Adipocyte (in vitro differentiated cells): ENCODE results near the gene SRRM1.

Experiments
- DNase-seq: peaks from one replicate; pipeline ENCODE4 v3.0.0-alpha.2; 2015; ENCODE audit warnings: low read depth
- H3K27me3 ChIP-seq: replicated peaks from 2 replicates; pipeline ENCODE4 v1.7.0; 2013; ENCODE audit warnings: mild to moderate bottlenecking, low read length, moderate library complexity; ENCODE audit not compliant: control insufficient read depth, insufficient read depth
- H3K36me3 ChIP-seq: 2 replicates; pipeline ENCODE4 v1.7.0; 2013; ENCODE audit warnings: low read length, mild to moderate bottlenecking, moderate library complexity; ENCODE audit not compliant: control insufficient read depth, insufficient read depth, severe bottlenecking
- H3K4me1 ChIP-seq: 2 replicates; pipeline ENCODE4 v1.7.0; 2013; ENCODE audit warnings: mild to moderate bottlenecking, low read length, moderate library complexity; ENCODE audit not compliant: control insufficient read depth, insufficient read depth
- H3K4me3 ChIP-seq: 2 replicates; pipeline ENCODE4 v1.7.0; 2013; ENCODE audit warnings: mild to moderate bottlenecking, low read length, moderate library complexity
- H3K9ac ChIP-seq: 2 replicates; pipeline ENCODE4 v1.7.0; 2013; ENCODE audit warnings: mild to moderate bottlenecking, low read length, moderate library complexity
- H3K9me3 ChIP-seq: 2 replicates; pipeline ENCODE4 v1.7.0; 2013; ENCODE audit warnings: mild to moderate bottlenecking, low read length, moderate library complexity; ENCODE audit not compliant: control insufficient read depth

Gene SRRM1, protein sequence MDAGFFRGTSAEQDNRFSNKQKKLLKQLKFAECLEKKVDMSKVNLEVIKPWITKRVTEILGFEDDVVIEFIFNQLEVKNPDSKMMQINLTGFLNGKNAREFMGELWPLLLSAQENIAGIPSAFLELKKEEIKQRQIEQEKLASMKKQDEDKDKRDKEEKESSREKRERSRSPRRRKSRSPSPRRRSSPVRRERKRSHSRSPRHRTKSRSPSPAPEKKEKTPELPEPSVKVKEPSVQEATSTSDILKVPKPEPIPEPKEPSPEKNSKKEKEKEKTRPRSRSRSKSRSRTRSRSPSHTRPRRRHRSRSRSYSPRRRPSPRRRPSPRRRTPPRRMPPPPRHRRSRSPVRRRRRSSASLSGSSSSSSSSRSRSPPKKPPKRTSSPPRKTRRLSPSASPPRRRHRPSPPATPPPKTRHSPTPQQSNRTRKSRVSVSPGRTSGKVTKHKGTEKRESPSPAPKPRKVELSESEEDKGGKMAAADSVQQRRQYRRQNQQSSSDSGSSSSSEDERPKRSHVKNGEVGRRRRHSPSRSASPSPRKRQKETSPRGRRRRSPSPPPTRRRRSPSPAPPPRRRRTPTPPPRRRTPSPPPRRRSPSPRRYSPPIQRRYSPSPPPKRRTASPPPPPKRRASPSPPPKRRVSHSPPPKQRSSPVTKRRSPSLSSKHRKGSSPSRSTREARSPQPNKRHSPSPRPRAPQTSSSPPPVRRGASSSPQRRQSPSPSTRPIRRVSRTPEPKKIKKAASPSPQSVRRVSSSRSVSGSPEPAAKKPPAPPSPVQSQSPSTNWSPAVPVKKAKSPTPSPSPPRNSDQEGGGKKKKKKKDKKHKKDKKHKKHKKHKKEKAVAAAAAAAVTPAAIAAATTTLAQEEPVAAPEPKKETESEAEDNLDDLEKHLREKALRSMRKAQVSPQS

DNA sequence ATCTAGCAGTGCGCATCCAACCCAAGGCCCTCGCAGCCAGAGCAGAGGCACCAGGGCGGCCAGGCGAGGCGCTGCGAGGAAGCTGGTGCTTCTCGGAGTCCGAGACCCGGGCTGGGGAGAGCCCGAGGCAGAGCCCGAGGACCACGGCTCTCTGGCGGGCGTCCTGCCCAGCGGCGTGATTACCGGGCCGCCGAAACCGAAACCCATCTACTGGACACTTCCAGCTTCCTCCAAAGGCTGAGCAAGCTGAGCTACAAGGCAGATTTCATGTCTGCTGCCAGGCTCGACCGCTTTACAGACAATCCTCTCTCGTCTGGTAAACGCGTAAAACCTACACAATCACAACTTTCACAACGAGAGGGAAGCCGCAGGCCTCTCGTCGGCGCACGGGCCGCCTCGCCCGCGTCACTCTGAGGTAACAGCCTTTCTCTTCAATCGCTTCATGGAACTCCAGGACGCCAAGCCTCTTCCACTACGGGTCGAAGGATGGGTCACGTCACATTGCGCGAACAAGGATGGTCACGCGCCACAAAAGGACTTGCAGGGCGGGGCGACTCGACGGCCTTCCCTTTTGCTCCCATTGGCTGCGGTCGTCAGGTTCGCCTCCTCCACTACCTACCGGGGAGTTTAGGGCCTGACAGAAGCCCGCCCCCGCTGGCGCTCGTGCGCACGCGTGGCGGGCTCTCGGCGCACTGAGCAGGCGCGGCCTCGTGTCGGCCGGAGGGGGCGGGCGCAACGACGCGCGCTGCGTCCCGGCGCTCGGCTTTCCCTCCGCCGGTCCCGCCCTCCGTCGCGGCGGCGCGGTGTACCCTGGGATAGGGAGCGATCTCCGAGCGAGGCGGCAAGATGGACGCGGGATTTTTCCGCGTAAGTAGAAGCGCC lies at the start of gene SRRM1:
Gene SRRM1 (plus strand): TSS at position 822 of the 882 bp plus-strand sequence. CDS start 25 bp downstream, at position 847.
- Histone ChIP-seq H3K9ac (peak within 1 kb of the TSS; percentile 98), H3K27me3 (no peaks in the 10 kb centered on the region), H3K36me3 (peaks cover 19% of the 10 kb centered on the region), H3K9me3 (no peaks in the 10 kb centered on the region), H3K4me3 (peak within 1 kb of the TSS; percentile 87), H3K4me1 (peaks cover 32% of the 10 kb centered on the region)
- peak; percentile 100 for DNase-seq

DNA sequence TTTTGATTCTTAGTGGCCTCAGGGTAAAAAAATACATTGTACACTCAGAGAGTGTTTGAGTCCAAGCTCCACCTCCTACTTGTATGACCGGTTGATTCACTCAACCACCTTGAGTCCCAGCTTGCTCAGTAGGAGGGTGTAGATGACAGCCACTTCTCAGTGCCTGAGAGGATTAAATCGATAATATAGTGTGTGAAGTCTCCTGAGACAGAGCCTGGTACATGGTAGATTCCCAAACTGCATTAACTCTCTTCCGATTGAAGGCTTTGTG lies 48.8 kb upstream of the SRRM1 start:
- Histone ChIP-seq H3K9me3 (no peaks in the 10 kb centered on the region), H3K4me1 (no peaks in the 10 kb centered on the region), H3K27me3 (peaks cover 10% of the 10 kb centered on the region), H3K4me3 (no peak overlapping the region), H3K9ac (no peak overlapping the region), H3K36me3 (no peaks in the 10 kb centered on the region)
- DNase-seq, result no peak

GRCh38 chr1:24596401-24596880 lies 46.7 kb upstream of the SRRM1 start:
- no peak for DNase-seq
- Histone ChIP-seq H3K4me1 (peaks cover 8% of the 10 kb centered on the region), H3K36me3 (no peaks in the 10 kb centered on the region), H3K9me3 (no peaks in the 10 kb centered on the region), H3K9ac (no peak overlapping the region), H3K4me3 (no peak overlapping the region), H3K27me3 (peaks cover 3% of the 10 kb centered on the region)

- Histone ChIP-seq H3K9ac (no peak overlapping the region), H3K9me3 (no peaks in the 10 kb centered on the region), H3K36me3 (no peaks in the 10 kb centered on the region), H3K4me3 (no peak overlapping the region), H3K27me3 (peaks cover 3% of the 10 kb centered on the region), H3K4me1 (peaks cover 8% of the 10 kb centered on the region)
- DNase-seq, result no peak
Observed at GRCh38 chr1:24599265-24599664, 43.8 kb upstream of the SRRM1 start.

- peak overlapping the region; percentile 25 for H3K4me3 ChIP-seq
- H3K27me3 ChIP-seq, result peaks cover under 1% of the 10 kb centered on the region
- peaks cover 8% of the 10 kb centered on the region for H3K4me1 ChIP-seq
- no peak for DNase-seq
- peak overlapping the region; percentile 5 for H3K9ac ChIP-seq
- H3K9me3 ChIP-seq, result no peaks in the 10 kb centered on the region
- H3K36me3 ChIP-seq, result no peaks in the 10 kb centered on the region
Observed at GRCh38 chr1:24600551-24600950, 42.6 kb upstream of the SRRM1 start.

GRCh38 chr1:24605534-24606295 lies 37.4 kb upstream of the SRRM1 start:
- no peak for DNase-seq

DNA sequence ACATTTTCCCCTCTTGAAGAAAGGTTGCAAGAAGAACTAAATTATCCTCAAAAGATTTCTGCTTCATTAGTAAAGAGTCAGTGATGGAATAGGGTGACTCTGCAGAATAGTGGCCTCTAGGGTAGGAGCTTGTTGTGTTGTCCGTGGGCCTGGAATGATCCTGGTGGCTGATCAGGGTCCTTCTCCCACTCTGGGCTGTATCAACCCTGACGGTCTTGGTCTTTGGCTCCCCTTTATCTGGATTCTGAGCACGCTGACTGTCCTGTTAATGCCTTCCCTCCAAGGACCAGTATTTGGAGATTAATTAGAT lies 36.9 kb upstream of the SRRM1 start:
- Histone ChIP-seq H3K4me3 (no peak overlapping the region), H3K9ac (no peak overlapping the region), H3K4me1 (no peaks in the 10 kb centered on the region), H3K36me3 (no peaks in the 10 kb centered on the region), H3K27me3 (peaks cover 31% of the 10 kb centered on the region), H3K9me3 (no peaks in the 10 kb centered on the region)
- DNase-seq, result no peak

More at GRCh38 chr1:24605534-24606295, 37.4 kb upstream of the SRRM1 start:
- H3K27me3 ChIP-seq, result peaks cover 26% of the 10 kb centered on the region
- H3K4me3 ChIP-seq, result no peak overlapping the region
- H3K4me1 ChIP-seq, result peaks cover 5% of the 10 kb centered on the region
- no peaks in the 10 kb centered on the region for H3K9me3 ChIP-seq
- H3K36me3 ChIP-seq, result no peaks in the 10 kb centered on the region
- H3K9ac ChIP-seq, result no peak overlapping the region

GRCh38 chr1:24606621-24607020 lies 36.5 kb upstream of the SRRM1 start:
- no peak overlapping the region for H3K9ac ChIP-seq
- H3K4me3 ChIP-seq, result no peak overlapping the region
- no peaks in the 10 kb centered on the region for H3K36me3 ChIP-seq
- H3K4me1 ChIP-seq, result no peaks in the 10 kb centered on the region
- H3K9me3 ChIP-seq, result no peaks in the 10 kb centered on the region
- peaks cover 35% of the 10 kb centered on the region for H3K27me3 ChIP-seq
- DNase-seq, result no peak

- Histone ChIP-seq H3K9ac (no peak overlapping the region), H3K4me3 (no peak overlapping the region), H3K27me3 (peaks cover 36% of the 10 kb centered on the region), H3K36me3 (no peaks in the 10 kb centered on the region), H3K4me1 (no peaks in the 10 kb centered on the region), H3K9me3 (no peaks in the 10 kb centered on the region)
- DNase-seq, result no peak
Observed at GRCh38 chr1:24609949-24610517, 33.1 kb upstream of the SRRM1 start.

- peaks cover 37% of the 10 kb centered on the region for H3K4me1 ChIP-seq
- H3K27me3 ChIP-seq, result no peaks in the 10 kb centered on the region
- H3K9me3 ChIP-seq, result no peaks in the 10 kb centered on the region
- no peak overlapping the region for H3K9ac ChIP-seq
- no peak overlapping the region for H3K4me3 ChIP-seq
- no peak for DNase-seq
- no peaks in the 10 kb centered on the region for H3K36me3 ChIP-seq
Observed at GRCh38 chr1:24619376-24619775, 23.7 kb upstream of the SRRM1 start.
